Gastrocnemius medialis (tissue), 4 donors: ENCODE results near the gene PARP1. TPM values are rescaled to one million over a fixed set of nuclear protein-coding genes. Genes with fewer than 3 reads are reported as not detected.

Source experiments
- ATAC-seq, 2 donors: fragments of 150-250 bp; one replicate each; pipeline ENCODE4 v1.9.1; 2016
- DNase-seq, 2 donors: peaks; one replicate each; pipeline ENCODE4 v3.0.0-alpha.2; 2019
- H3K27ac ChIP-seq, 4 donors: fragments of 200-600 bp; sonication (generic); 1 replicate in 1 of 4; 2 replicates in 3 of 4; pipeline ENCODE4 v1.5.1; 2016 to 2018; ENCODE audit warnings: mild to moderate bottlenecking in 2 of 4, moderate library complexity in 1 of 4
- H3K27me3 ChIP-seq, 3 donors: fragments of 200-600 bp; sonication (generic) in 2 of 3; 1 replicate in 1 of 3; 2 replicates in 2 of 3; pipeline versions ENCODE4 v1.5.1 to v1.6.0; 2016 to 2019; ENCODE audit warnings: mild to moderate bottlenecking in 1 of 3, moderate library complexity in 1 of 3
- H3K36me3 ChIP-seq, 2 donors: fragments of 200-600 bp; sonication (generic) in 1 of 2; one replicate each; pipeline ENCODE4 v1.5.1; 2017 to 2018
- H3K4me1 ChIP-seq, 2 donors: fragments of 200-600 bp; sonication (generic) in 1 of 2; one replicate each; pipeline ENCODE4 v1.5.1; 2016 to 2017; ENCODE audit warnings: mild to moderate bottlenecking in 2 of 2
- H3K4me3 ChIP-seq, 4 donors: fragments of 200-600 bp; sonication (generic) in 3 of 4; 1 replicate in 1 of 4; 2 replicates in 3 of 4; pipeline ENCODE4 v1.5.1; 2016 to 2019; ENCODE audit warnings: mild to moderate bottlenecking in 2 of 4
- H3K9me3 ChIP-seq, 3 donors: fragments of 200-600 bp; sonication (generic) in 2 of 3; 1 replicate in 1 of 3; 2 replicates in 2 of 3; pipeline ENCODE4 v1.5.1; 2016 to 2019
- CTCF ChIP-seq, 5 experiments: fragments of 450-650 bp in 3 of 5; fragments of 200-600 bp in 2 of 5; sonication (generic) in 2 of 5; IDR thresholded peaks in 4 of 5; conservative IDR thresholded peaks in 1 of 5; 1 replicate in 4 of 5; 2 replicates in 1 of 5; pipeline ENCODE4 v1.5.1; 2016 to 2019; ENCODE audit warnings: antibody characterized with exemption in 5 of 5, mild to moderate bottlenecking in 3 of 5, moderate library complexity in 3 of 5
- POLR2A ChIP-seq, 2 donors: fragments of 450-650 bp; IDR thresholded peaks; one replicate each; pipeline ENCODE4 v1.6.1; 2017; ENCODE audit warnings: antibody characterized with exemption in 2 of 2, mild to moderate bottlenecking in 2 of 2, moderate library complexity in 2 of 2
- in situ Hi-C, 4 donors: fragments of 200-750 bp; cut with MboI; loops; one replicate each; pipeline versions ENCODE4 v1.15.0 to v1.8.0; 2017; ENCODE audit warnings: low sequenced_read_pairs in 4 of 4
- intact Hi-C: fragments of 100-400 bp; cut with DNase I; formaldehyde crosslinking; loops from one replicate; pipeline ENCODE4 v1.15.1; 2023; ENCODE audit warnings: low total_unique reads
- total RNA-seq, 4 donors: library from RNA; depleted of rRNA; stranded (reverse); fragments of >200 nt; gene quantifications; one replicate each; pipeline versions ENCODE4 v1.1.0 to v1.2.3, GENCODE V29; 2016

The PARP1 gene
- 100 to 1,000 TPM in 2 of 4 donors, 10 to 100 TPM in 2; 63.8 to 117 (median 99.7) TPM for total RNA-seq

DNA sequence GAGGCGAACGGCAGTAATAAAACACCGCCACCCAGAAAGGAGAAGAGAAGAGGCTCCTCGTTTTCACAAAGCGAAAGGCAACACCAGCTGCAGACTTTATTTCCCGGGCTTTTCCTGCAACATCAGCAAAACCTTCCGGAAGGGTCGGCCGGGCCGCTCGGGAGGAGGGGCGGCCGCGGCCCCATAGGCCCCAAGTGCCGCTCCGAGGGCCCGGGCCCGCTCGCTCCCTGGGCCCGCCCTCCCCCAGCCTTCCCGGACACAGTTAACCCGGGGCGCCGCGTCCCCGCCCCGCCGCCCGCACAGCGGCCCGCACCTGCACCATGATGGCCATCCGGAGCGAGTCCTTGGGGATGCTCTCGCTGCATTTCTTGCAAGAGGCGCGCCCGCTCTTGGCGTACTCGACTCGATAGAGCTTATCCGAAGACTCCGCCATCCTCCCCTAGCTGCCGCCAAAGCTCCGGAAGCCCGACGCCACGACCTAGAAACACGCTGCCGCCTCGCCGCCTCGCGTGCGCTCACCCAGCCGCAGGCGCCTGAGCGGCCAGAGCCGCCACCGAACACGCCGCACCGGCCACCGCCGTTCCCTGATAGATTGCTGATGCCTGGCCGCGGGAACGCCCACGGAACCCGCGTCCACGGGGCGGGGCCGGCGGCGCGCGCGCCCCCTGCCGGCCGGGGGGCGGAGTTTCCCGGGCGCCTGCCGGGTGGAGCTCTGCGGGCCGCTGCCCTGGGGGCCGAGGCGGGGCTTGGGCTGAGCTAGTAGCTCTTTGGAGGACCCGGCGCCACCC lies at the start of gene PARP1:
TSS of gene PARP1 (minus strand) at position 597 of the 788 bp plus-strand sequence. CDS start at position 433, 164 bp downstream.
- intact Hi-C loops: loop anchor here (2.0 to 5.0 kb wide), 3 partner anchors 43 to 135 kb away; partner anchors contain the start of gene LIN9
- peak within 1 kb of the TSS; percentile 67 to 95 (median 87) for H3K4me3 ChIP-seq
- in situ Hi-C loops: no loop called here
- H3K27ac ChIP-seq: peak within 1 kb of the TSS; percentile 71 to 87 (median 80)
- peak; percentile 77 to 81 for ATAC-seq
- TF ChIP-seq POLR2A (IDR thresholded peaks at IDR 0.05): peak; percentile 75 to 78
- peak in 4 of 5 experiments; percentile 85 to 97 (median 93) for TF ChIP-seq CTCF (IDR thresholded peaks at IDR 0.05 in 4 of 5, conservative IDR thresholded peaks at IDR 0.05 in 1 of 5)
- peak; percentile 80 to 87 for DNase-seq
- H3K27me3 ChIP-seq: no peaks in the 10 kb centered on the region
- peaks cover 43 to 45% of the 10 kb centered on the region in 2 donors for H3K4me1 ChIP-seq
- no peaks in the 10 kb centered on the region for H3K9me3 ChIP-seq
- H3K36me3 ChIP-seq: no peaks in the 10 kb centered on the region

- in situ Hi-C loops (no loop called here), intact Hi-C loops (no loop called here)
- no peak for TF ChIP-seq POLR2A (IDR thresholded peaks at IDR 0.05)
- TF ChIP-seq CTCF (IDR thresholded peaks at IDR 0.05 in 4 of 5, conservative IDR thresholded peaks at IDR 0.05 in 1 of 5): no peak
- ATAC-seq (no peak), DNase-seq (no peak)
- Histone ChIP-seq H3K36me3 (no peaks in the 10 kb centered on the region), H3K4me1 (no peaks in the 10 kb centered on the region), H3K27me3 (no peaks in the 10 kb centered on the region), H3K4me3 (no peak overlapping the region), H3K27ac (no peak overlapping the region), H3K9me3 (no peaks in the 10 kb centered on the region)
Measured at GRCh38 chr1:226457307-226457712, 49.4 kb upstream of the PARP1 start.

GRCh38 chr1:226455843-226456242 lies 48.0 kb upstream of the PARP1 start:
- Histone ChIP-seq H3K4me3 (no peak overlapping the region), H3K36me3 (no peaks in the 10 kb centered on the region), H3K27me3 (no peaks in the 10 kb centered on the region), H3K4me1 (no peaks in the 10 kb centered on the region), H3K9me3 (no peaks in the 10 kb centered on the region), H3K27ac (no peak overlapping the region)
- DNase-seq (no peak), ATAC-seq (no peak)
- no peak for TF ChIP-seq POLR2A (IDR thresholded peaks at IDR 0.05)
- no peak for TF ChIP-seq CTCF (IDR thresholded peaks at IDR 0.05 in 4 of 5, conservative IDR thresholded peaks at IDR 0.05 in 1 of 5)
- in situ Hi-C loops (no loop called here), intact Hi-C loops (no loop called here)

- in situ Hi-C loops: no loop called here
- H3K27me3 ChIP-seq: no peaks in the 10 kb centered on the region
- H3K36me3 ChIP-seq: no peaks in the 10 kb centered on the region
- no peak for TF ChIP-seq POLR2A (IDR thresholded peaks at IDR 0.05)
- TF ChIP-seq CTCF (IDR thresholded peaks at IDR 0.05 in 4 of 5, conservative IDR thresholded peaks at IDR 0.05 in 1 of 5): no peak
- DNase-seq: no peak
- ATAC-seq: no peak
- no peaks in the 10 kb centered on the region for H3K9me3 ChIP-seq
- no peak overlapping the region for H3K27ac ChIP-seq
- no peak overlapping the region for H3K4me3 ChIP-seq
- intact Hi-C loops: no loop called here
- H3K4me1 ChIP-seq: no peaks in the 10 kb centered on the region
Measured at GRCh38 chr1:226454349-226454748, 46.5 kb upstream of the PARP1 start.
